CD4-positive, alpha-beta T cell (primary cell): ENCODE data around the gene DENND1A. TPM values are rescaled to one million over a fixed set of nuclear protein-coding genes. Genes with fewer than 3 reads are reported as not detected.
A peak's percentile ranks its signal among the peaks of the same experiment; 100 is the strongest.

ENCODE experiments used
- ATAC-seq: fragments of 200-7000 bp; cut with Tn5 transposase; one replicate; pipeline ENCODE4 v1.10.0; 2022; ENCODE audit warnings: mild to moderate bottlenecking; ENCODE audit not compliant: poor library complexity
- CTCF ChIA-PET: fragments of 350-600 bp; sonication (Branson Sonifier 250); formaldehyde crosslinking; loops from one replicate; lab custom pipeline; 2021; ENCODE audit warnings: antibody characterized with exemption, inconsistent platforms; lab: Charles Lee
- POLR2A ChIA-PET: fragments of 350-600 bp; sonication (Branson Sonifier 250); formaldehyde crosslinking; loops from one replicate; lab custom pipeline; 2021; ENCODE audit warnings: antibody characterized with exemption, inconsistent platforms; lab: Charles Lee
- DNase-seq, 14 experiments: peaks; one replicate each; pipeline ENCODE4 v3.0.0-alpha.2; 2013 to 2020; ENCODE audit warnings: mixed read lengths in 2 of 14
- H3K27ac ChIP-seq, 2 donors: one replicate each; pipeline versions ENCODE4 v1.5.1 to v1.7.0; 2013; ENCODE audit warnings: low read length in 2 of 2, low read depth in 1 of 2, mild to moderate bottlenecking in 1 of 2
- H3K27me3 ChIP-seq, 2 experiments: 1 replicate in 1 of 2; 2 replicates in 1 of 2; pipeline versions ENCODE4 v1.6.1 to v1.7.0; 2013; ENCODE audit warnings: low read length in 2 of 2, control low read depth in 1 of 2, mild to moderate bottlenecking in 1 of 2, moderate library complexity in 1 of 2; ENCODE audit not compliant: insufficient read depth in 2 of 2, control insufficient read depth in 1 of 2
- H3K36me3 ChIP-seq: one replicate; pipeline ENCODE4 v1.6.1; 2013; ENCODE audit warnings: low read length, control low read depth; ENCODE audit not compliant: insufficient read depth
- H3K4me1 ChIP-seq: one replicate; pipeline ENCODE4 v1.6.1; 2013; ENCODE audit warnings: low read length, control low read depth; ENCODE audit not compliant: insufficient read depth
- H3K4me3 ChIP-seq: one replicate; pipeline ENCODE4 v1.5.1; 2013; ENCODE audit warnings: mild to moderate bottlenecking, low read length, moderate library complexity
- H3K9me3 ChIP-seq, 2 experiments: 1 replicate in 1 of 2; 2 replicates in 1 of 2; pipeline versions ENCODE4 v1.6.1 to v1.7.0; 2013; ENCODE audit warnings: low read length in 2 of 2, mild to moderate bottlenecking in 2 of 2, control low read depth in 1 of 2, moderate library complexity in 1 of 2; ENCODE audit not compliant: control insufficient read depth in 1 of 2, insufficient read depth in 1 of 2
- H3K27ac Mint-ChIP-seq: one replicate; pipeline ENCODE4 v1.8.0; 2020; ENCODE audit warnings: mixed read lengths
- H3K27me3 Mint-ChIP-seq: one replicate; pipeline ENCODE4 v1.8.0; 2021; ENCODE audit warnings: mixed read lengths
- H3K36me3 Mint-ChIP-seq: one replicate; pipeline ENCODE4 v1.8.0; 2021; ENCODE audit warnings: low read depth, mixed read lengths
- H3K4me1 Mint-ChIP-seq: one replicate; pipeline ENCODE4 v1.8.0; 2021; ENCODE audit warnings: low read depth, mixed read lengths
- H3K4me3 Mint-ChIP-seq: one replicate; pipeline ENCODE4 v1.8.0; 2020; ENCODE audit warnings: mild to moderate bottlenecking, mixed read lengths
- H3K9me3 Mint-ChIP-seq: one replicate; pipeline ENCODE4 v1.8.0; 2020; ENCODE audit warnings: mixed read lengths
- intact Hi-C, 2 experiments: fragments of 100-400 bp; cut with DNase I in 1 of 2; cut with micrococcal nuclease in 1 of 2; formaldehyde crosslinking; loops; one replicate each; pipeline versions ENCODE4 v1.15.1 to v1.9.0; 2023 to 2025; cut with DNase I, micrococcal nuclease
- total RNA-seq, 174 experiments: library from RNA in 2 of 174; stranded (reverse) in 2 of 174; gene quantifications; one replicate each; pipeline ENCODE4 v1.2.3 and lab custom pipeline; 2021 to 2026
- TF ChIP-seq, protein P1 (sequence below): fragments of 200-600 bp; IDR thresholded peaks from one replicate; pipeline ENCODE4 v1.8.0; 2022; ENCODE audit warnings: antibody characterized with exemption, mild to moderate bottlenecking

Gene DENND1A
- total RNA-seq, 2 experiments from 2014 or later, result 20.0 to 20.6 TPM

DNA sequence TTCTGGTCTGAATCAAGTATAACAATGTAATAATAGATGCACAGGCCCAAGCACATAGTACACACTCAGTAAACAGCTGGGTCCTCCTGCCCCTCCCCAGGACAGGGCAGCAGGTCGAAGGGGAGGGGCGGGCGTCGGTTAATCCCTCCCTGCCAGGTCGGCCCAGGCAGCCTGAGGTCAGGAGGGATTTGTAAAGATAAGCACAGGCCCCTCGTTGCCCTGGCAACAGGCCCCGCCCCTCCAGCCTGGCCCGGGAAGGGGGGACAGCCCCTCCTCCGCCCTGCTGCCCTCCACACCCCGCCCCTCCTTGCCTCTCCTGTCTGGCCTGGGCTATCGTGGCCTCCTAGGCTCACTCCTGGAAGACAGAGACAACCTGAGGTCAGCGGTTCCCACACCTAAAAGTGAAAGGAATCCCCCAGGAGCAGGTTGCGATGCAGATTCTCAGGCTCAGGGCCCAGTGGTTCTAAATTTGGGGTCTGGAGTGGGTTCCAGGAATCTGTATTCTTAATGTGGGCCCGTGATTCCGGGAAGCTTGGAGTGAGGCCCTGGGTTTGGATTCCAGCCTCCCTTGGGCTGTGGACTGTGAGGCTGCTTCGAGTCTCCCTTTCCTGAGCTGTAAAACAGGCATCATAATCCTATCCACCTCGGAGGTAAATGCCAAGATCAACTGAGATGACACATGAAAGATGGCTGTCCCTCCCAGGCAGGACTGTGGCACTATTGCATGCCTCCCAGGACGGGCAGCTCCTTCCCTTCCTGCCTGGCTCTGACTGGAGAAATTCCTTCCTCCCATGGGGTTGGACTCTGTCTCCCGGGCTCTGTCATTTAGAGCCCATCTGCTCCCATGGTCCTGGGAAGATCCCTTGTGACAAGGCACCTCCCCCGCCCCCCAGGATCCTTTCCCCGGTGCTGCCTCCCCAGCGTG lies 569.5 kb downstream of the DENND1A start:
- TF ChIP-seq, protein P1, sequence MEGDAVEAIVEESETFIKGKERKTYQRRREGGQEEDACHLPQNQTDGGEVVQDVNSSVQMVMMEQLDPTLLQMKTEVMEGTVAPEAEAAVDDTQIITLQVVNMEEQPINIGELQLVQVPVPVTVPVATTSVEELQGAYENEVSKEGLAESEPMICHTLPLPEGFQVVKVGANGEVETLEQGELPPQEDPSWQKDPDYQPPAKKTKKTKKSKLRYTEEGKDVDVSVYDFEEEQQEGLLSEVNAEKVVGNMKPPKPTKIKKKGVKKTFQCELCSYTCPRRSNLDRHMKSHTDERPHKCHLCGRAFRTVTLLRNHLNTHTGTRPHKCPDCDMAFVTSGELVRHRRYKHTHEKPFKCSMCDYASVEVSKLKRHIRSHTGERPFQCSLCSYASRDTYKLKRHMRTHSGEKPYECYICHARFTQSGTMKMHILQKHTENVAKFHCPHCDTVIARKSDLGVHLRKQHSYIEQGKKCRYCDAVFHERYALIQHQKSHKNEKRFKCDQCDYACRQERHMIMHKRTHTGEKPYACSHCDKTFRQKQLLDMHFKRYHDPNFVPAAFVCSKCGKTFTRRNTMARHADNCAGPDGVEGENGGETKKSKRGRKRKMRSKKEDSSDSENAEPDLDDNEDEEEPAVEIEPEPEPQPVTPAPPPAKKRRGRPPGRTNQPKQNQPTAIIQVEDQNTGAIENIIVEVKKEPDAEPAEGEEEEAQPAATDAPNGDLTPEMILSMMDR, result no peak
- H3K4me3 ChIP-seq, result no peak overlapping the region
- peaks cover 25% of the 10 kb centered on the region for H3K4me1 ChIP-seq
- no peak for ATAC-seq
- H3K4me3 Mint-ChIP-seq, result no peak overlapping the region
- no peaks in the 10 kb centered on the region for H3K36me3 ChIP-seq
- CTCF ChIA-PET, result no interaction called here
- peaks cover 11% of the 10 kb centered on the region for H3K27me3 Mint-ChIP-seq
- H3K9me3 ChIP-seq, result no peaks in the 10 kb centered on the region
- no peaks in the 10 kb centered on the region for H3K9me3 Mint-ChIP-seq
- peak in 10 of 14 experiments; percentile 8 to 50 (median 22) for DNase-seq
- POLR2A ChIA-PET, result no interaction called here
- no peaks in the 10 kb centered on the region for H3K36me3 Mint-ChIP-seq
- intact Hi-C loops, result no loop called here
- no peak overlapping the region for H3K27ac ChIP-seq
- no peak overlapping the region for H3K27ac Mint-ChIP-seq
- H3K27me3 ChIP-seq, result no peaks in the 10 kb centered on the region
- peaks cover 17% of the 10 kb centered on the region for H3K4me1 Mint-ChIP-seq

DNA sequence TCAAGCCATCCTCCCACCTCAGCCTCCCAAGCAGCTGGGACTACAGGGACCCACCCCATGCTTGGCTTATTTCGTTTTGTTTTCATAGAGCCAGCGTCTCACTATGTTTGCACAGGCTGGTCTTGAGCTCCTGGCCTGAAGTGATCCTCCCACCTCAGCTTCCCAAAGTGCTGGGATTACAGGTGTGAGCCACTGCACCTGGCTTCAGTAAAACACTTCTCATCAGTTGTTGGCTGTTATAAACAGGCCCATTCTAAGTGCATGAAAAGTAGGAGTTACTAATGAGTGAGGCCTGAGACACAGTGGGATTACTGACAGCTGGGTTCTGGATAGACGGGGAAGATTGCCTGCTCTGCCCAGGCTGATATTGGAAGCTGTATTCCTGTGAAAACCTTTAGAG lies 570.4 kb downstream of the DENND1A start:
- ChIA-PET CTCF (no interaction called here), POLR2A (no interaction called here)
- no peaks in the 10 kb centered on the region for H3K27me3 ChIP-seq
- H3K36me3 Mint-ChIP-seq, result no peaks in the 10 kb centered on the region
- no peaks in the 10 kb centered on the region for H3K9me3 ChIP-seq
- intact Hi-C loops, result loop anchor here in 1 of 2 experiments (10.0 kb wide), 1 partner anchor 895 kb away; no protein-coding TSS in a partner anchor
- TF ChIP-seq, protein P1, result no peak
- no peak overlapping the region for H3K27ac Mint-ChIP-seq
- no peaks in the 10 kb centered on the region for H3K9me3 Mint-ChIP-seq
- no peak overlapping the region for H3K27ac ChIP-seq
- no peak overlapping the region for H3K4me3 ChIP-seq
- peaks cover 17% of the 10 kb centered on the region for H3K4me1 Mint-ChIP-seq
- ATAC-seq, result no peak
- H3K4me1 ChIP-seq, result peaks cover 25% of the 10 kb centered on the region
- DNase-seq, result no peak
- H3K36me3 ChIP-seq, result no peaks in the 10 kb centered on the region
- H3K4me3 Mint-ChIP-seq, result no peak overlapping the region
- H3K27me3 Mint-ChIP-seq, result peaks cover 7% of the 10 kb centered on the region

DNA sequence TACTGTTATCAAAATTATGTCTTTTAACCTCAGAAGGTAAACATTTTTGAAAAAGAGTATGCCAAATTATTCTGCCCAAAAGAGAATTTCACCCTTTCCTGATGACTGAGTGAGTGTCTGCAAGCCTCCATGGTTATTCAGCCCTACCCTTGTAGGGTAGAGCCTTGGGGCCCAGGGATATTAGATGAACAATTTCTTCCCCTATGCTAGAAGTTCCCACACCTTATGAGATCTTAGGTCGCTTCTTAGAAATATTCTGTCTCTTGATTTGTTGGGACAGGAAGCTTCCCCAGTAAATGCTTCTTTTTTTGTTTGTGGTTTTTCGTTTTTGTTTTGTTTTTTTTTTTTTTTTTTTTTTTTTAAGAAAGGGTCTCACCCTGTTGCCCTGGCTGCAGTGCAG lies 570.8 kb downstream of the DENND1A start:
- ChIA-PET POLR2A (no interaction called here), CTCF (no interaction called here)
- H3K27ac Mint-ChIP-seq, result peak overlapping the region; percentile 22
- Histone ChIP-seq H3K9me3 (no peaks in the 10 kb centered on the region), H3K27me3 (no peaks in the 10 kb centered on the region), H3K4me3 (no peak overlapping the region), H3K36me3 (no peaks in the 10 kb centered on the region), H3K27ac (no peak overlapping the region), H3K4me1 (peaks cover 27% of the 10 kb centered on the region)
- intact Hi-C loops, result loop anchor here in 1 of 2 experiments (10.0 kb wide), 1 partner anchor 894 kb away; no protein-coding TSS in a partner anchor
- ATAC-seq (no peak), DNase-seq (no peak)
- peaks cover 21% of the 10 kb centered on the region for H3K4me1 Mint-ChIP-seq
- TF ChIP-seq, protein P1, result no peak
- H3K4me3 Mint-ChIP-seq, result no peak overlapping the region
- H3K27me3 Mint-ChIP-seq, result peaks cover 5% of the 10 kb centered on the region
- H3K9me3 Mint-ChIP-seq, result no peaks in the 10 kb centered on the region
- no peaks in the 10 kb centered on the region for H3K36me3 Mint-ChIP-seq
